HUDEP-2 (cell line): Measurements from ENCODE around the gene ERFE.
"Not testable (repeated sequence)": the region's sequence is repeated elsewhere in the genome, so short reads cannot be mapped to it uniquely, and the experiment has no call there.

Experiments used
- DNase-seq, 76 experiments: peaks; one replicate each; lab custom pipeline; 2025; ENCODE audit not compliant: unreplicated experiment in 76 of 76; lab: John Stamatoyannopoulos, UW

ERFE gene

GRCh38 chr2:238158509-238159070 is at the start of gene ERFE:
TSS of gene ERFE (plus strand) at chr2:238158970. CDS start at chr2:238159008, 38 bp downstream.
- DNase-seq: peak in 57 of 76 experiments; percentile 9 to 75 (median 51)

GRCh38 chr2:238113611-238114010 is 45.2 kb upstream of the ERFE start:
- no peak for DNase-seq

- DNase-seq: no peak
Measured at GRCh38 chr2:238114331-238114841, 44.4 kb upstream of the ERFE start.

- no peak for DNase-seq
Measured at GRCh38 chr2:238114851-238115660, 43.7 kb upstream of the ERFE start.

GRCh38 chr2:238115709-238116108 is 43.1 kb upstream of the ERFE start:
- not testable (repeated sequence) for DNase-seq

- DNase-seq: no peak
Measured at GRCh38 chr2:238116298-238117198, 42.2 kb upstream of the ERFE start.

GRCh38 chr2:238117199-238118154 is 41.3 kb upstream of the ERFE start:
- no peak for DNase-seq

- DNase-seq: no peak
Measured at GRCh38 chr2:238119756-238120462, 38.9 kb upstream of the ERFE start.

GRCh38 chr2:238120463-238121298 is 38.1 kb upstream of the ERFE start:
- no peak for DNase-seq

- DNase-seq: no peak
Measured at GRCh38 chr2:238121511-238122286, 37.1 kb upstream of the ERFE start.

GRCh38 chr2:238122287-238123217 is 36.2 kb upstream of the ERFE start:
- no peak for DNase-seq

- DNase-seq: no peak
Measured at GRCh38 chr2:238123218-238123971, 35.4 kb upstream of the ERFE start.

GRCh38 chr2:238123991-238124470 is 34.7 kb upstream of the ERFE start:
- DNase-seq: no peak

- DNase-seq: no peak
Measured at GRCh38 chr2:238124488-238125126, 34.2 kb upstream of the ERFE start.
